HG02970 (cell line): ENCODE measurements around the gene PEX7.
"Not testable (repeated sequence)": the region's sequence is repeated elsewhere in the genome, so short reads cannot be mapped to it uniquely, and the experiment has no call there.

ENCODE experiments used
- ATAC-seq: cut with Tn5 transposase; IDR thresholded peaks from one replicate; pipeline ENCODE4 v1.9.1; 2021; ENCODE audit warnings: mild to moderate bottlenecking, moderate library complexity, moderate number of reproducible peaks; ENCODE audit not compliant: unreplicated experiment, low FRiP score

Gene PEX7

DNA sequence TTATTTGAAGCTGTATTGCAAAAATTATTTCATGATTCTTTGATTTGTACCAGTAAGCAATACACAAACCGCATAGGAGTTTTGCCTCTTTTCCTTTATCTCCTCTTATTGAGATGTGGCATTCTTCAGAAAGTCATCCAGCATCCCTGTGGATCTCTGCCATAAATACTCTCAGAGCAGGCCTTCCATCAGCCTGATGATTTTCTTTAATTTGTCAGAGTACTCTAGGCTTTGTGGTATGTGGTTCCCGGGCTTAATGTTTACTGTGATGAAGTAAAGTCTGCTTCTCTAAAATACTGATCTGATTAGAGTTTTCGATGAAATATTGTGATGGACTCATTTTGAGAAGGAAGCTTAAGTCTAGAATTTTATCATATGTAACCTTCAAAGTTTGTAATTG, 68.6 kb downstream of the PEX7 start:
- no peak for ATAC-seq

DNA sequence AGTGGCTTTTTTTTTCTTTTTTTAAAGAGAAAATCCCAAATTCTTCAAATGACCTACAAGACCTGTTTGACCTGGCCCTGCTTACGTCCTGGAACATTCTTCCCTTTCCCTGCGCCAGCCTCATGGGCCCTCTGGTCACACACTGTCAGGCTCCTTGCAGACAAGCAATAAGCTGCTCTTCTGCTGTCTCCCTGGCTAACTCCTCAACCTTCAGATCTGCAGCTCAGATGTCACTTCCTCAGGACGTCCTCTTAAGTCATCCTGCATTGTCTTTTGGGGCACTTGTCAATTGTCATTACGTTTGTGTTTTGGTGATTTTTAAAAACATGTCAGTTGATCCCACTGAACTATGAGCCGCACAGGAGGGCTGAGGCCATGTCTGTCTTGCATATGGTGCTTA, 70.8 kb downstream of the PEX7 start:
- ATAC-seq = no peak

GRCh38 chr6:136895901-136896300, 73.5 kb downstream of the PEX7 start:
- ATAC-seq = no peak

GRCh38 chr6:136897071-136897470, 74.7 kb downstream of the PEX7 start:
- ATAC-seq = no peak

GRCh38 chr6:136901212-136901784, 78.9 kb downstream of the PEX7 start:
- no peak for ATAC-seq

DNA sequence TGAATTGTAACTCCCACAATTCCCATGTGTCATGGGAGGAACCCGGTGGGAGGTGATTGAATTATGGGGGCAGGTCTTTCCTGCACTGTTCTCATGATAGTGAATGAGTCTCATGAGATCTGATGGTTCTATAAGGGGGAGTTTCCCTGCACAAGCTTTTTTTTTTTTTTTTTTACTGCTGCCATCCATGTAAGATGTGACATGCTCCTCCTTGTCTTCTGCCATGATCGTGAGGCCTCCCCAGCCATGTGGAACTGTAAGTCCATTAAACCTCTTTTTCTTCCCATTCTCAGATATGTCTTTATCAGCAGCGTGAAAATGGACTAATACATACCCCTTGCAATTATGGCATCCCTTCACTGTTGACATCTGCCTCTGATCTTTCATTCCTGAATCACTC, 82.1 kb downstream of the PEX7 start:
- not testable (repeated sequence) for ATAC-seq

DNA sequence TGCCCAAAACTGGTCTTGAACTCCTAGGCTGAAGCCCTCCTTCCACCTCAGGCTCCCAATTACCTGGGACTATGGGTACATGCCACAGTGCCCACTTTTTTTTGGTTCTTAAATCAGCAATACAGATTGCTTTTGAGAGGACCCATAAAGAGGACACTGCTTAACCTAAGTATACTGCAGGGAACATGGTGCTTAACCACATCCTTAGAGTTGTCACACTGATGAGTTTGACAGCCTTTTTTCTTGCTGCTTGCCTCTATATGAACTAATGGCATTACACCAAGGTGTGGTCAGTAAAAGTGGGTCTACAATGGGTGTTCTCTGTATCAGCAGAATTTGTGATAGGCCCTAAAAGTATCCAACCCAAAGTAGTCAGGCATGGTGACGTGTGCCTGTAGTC, 92.6 kb downstream of the PEX7 start:
- no peak for ATAC-seq

DNA sequence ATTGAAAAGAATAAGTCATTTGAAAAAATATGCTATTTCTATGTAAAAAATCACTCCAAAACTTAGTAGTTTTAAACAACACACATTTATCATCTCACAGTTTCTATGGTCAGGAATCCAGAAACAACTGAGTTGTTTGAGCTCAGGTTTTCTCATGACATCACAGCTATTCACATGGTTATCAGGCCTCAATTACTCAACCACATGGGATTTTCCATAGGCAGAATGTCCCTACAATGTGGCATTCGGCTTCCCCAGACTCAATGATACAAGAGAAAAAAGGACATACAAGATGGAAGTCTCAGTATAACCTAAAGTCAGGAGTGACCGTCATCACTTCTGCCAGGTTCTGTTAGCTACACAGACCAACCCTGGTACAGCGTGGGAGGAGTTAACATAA, 96.3 kb downstream of the PEX7 start:
- ATAC-seq = no peak

DNA sequence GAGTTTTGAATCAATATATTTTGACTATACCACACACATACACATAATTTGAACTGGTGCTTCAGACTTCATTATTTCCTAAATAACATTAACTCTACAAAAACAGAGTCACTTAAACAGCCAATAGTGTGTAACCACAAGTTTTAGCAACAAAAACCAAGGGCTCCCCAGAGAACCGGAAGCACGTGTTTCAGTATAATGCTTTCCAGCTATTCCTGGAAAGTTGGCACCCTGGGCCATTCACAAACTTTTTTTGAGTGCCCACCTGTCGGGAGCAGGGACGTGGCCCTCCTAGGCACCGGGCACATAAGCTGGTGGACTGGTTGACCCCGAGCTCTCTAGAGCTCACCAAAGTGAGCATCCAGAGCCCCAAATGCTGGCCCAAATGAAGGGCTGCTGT, 97.8 kb downstream of the PEX7 start:
- ATAC-seq = no peak

GRCh38 chr6:136920671-136921380, 98.4 kb downstream of the PEX7 start:
- no peak for ATAC-seq

- ATAC-seq = no peak
These were observed 99.1 kb downstream of the PEX7 start for GRCh38 chr6:136921381-136921935.

DNA sequence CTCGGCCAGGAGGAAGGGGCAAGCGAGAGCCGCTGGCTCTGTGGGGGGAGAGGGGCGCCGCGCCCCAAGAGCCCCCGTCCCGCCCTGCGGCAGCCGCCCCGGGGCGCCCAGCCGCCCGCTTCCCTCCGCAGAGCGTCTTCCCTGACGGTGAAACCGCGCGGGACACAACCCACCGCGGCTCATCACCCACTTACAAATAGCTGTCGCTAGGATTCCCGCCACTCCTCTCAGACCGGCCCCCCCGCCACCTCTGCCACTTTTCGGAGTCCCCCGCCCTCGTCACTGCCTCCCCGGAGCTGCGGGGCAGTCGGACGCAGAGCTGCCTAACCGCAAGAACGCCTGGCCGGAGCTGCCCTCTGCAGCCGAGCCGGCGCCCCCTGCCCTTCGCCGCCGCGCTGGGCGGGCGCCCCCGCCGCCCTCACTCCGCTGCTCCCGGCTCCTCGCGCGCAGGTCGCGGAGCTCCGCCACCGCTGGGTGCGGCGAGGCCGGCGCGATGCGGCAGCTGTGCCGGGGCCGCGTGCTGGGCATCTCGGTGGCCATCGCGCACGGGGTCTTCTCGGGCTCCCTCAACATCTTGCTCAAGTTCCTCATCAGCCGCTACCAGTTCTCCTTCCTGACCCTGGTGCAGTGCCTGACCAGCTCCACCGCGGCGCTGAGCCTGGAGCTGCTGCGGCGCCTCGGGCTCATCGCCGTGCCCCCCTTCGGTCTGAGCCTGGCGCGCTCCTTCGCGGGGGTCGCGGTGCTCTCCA, 99.7 kb downstream of the PEX7 start, which contains the start of gene SLC35D3:
TSS of gene SLC35D3 (plus strand) at position 366 of the 749 bp plus-strand sequence. CDS start at position 494, 128 bp downstream.
- no peak for ATAC-seq

- no peak for ATAC-seq
These were observed 100.3 kb downstream of the PEX7 start for GRCh38 chr6:136922685-136923006.

- no peak for ATAC-seq
These were observed 100.9 kb downstream of the PEX7 start for GRCh38 chr6:136923116-136923953.

GRCh38 chr6:136923954-136924673, 101.7 kb downstream of the PEX7 start:
- ATAC-seq = no peak

DNA sequence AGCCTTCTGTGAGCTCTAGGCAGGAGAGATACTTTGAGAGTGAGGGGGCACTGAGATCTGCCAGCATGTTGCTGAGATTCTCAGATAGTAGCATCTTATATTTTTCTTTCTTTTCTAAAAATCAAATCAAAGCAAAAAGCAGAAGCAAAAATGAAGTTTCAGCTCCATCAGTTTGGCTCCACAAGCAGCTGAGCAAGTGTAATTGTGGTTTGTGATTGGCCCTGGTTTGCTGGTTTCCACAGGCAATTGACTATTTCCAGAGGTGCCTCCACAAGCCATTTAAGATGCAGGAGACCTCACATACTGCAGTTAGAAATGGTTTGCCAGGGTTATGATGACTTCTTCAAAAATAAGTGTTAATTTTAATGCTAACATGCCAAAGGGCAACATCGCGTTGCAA, 104.0 kb downstream of the PEX7 start:
- ATAC-seq = no peak

DNA sequence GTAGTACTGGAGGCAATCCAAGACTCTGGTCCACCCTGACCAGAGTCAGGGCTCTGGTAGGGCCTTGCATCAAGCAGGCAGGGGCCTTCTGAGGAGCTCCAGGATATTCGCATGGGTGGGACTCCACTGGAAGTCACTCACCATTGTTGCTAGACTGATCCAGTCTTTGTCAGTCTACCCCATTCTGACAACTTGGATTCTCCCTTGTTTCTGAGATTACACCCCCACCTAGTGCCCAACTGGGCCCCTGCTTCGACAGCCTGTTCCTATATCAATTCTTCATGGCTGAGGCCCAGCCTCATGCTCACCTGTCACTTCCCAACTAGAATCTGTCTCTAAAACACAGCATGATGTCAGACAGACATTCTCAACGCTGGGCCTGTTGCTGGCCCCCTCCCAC, 104.9 kb downstream of the PEX7 start:
- no peak for ATAC-seq

- ATAC-seq = no peak
These were observed 108.1 kb downstream of the PEX7 start for GRCh38 chr6:136930528-136930927.

DNA sequence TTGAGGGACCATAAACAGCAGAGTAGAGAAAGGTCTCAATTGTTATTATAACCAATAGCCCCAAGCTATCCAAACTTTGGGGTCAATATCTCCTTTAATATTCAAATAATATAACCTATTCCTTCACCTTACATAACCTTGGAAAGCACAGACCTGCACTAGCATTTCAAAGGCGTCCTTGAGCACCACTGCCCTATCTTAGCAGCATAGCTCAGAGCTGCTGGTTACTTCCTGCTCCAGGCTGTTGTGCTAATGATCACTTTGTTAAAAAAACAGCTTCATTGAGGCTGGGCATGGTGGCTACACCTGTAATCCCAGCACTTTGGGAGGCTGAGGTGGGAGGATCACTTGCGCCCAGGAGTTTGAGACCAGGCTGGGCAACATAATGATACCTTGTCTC, 110.2 kb downstream of the PEX7 start:
- ATAC-seq = no peak

DNA sequence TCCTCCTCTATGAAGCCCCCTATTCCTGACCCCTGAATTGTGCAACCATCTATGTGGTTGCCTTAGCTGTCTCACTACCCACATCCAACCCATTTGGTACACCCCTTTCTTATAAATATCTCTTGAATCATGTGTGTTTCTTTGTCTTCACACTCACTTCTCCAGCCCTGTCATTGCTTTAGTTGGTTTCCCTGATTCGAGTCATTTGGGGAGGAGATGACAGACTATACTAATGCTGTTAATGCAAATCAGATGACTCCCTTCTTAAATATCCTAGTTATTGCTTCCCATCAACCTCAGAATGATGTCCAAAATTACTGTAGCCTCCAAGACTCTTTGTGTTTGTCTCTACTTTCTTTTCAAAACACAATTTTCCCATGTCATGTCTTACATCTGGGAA, 122.7 kb downstream of the PEX7 start:
- ATAC-seq = no peak
